Measurements from ENCODE around the gene SRBD1. TPM values are rescaled to one million over a fixed set of nuclear protein-coding genes. Genes with fewer than 3 reads are reported as not detected.

Gene SRBD1
- polyA plus RNA-seq, 3 donors: 5.8 to 9.2 (median 7.0) TPM

GRCh38 chr2:45340318-45340717 lies 270.7 kb downstream of the SRBD1 start:
- Histone ChIP-seq H3K27ac (ENCODE audit: low read depth in 1 of 2, low read length in 2 of 2) (no peak overlapping the region), H4K20me1 (ENCODE audit: insufficient read depth, low read length) (no peaks in the 10 kb centered on the region), H3K4me2 (replicated peaks; ENCODE audit: extremely low read depth, low read length, poor library complexity, severe bottlenecking) (no peak overlapping the region), H2AFZ (ENCODE audit: insufficient read depth, low read depth, low read length, poor library complexity, severe bottlenecking) (no peak overlapping the region), H3K9ac (ENCODE audit: insufficient read depth, low read length, poor library complexity, severe bottlenecking) (no peak overlapping the region), H3K4me3 (replicated peaks in 1 of 3; ENCODE audit: low read depth in 2 of 3, low read length in 3 of 3) (no peak overlapping the region), H3K9me3 (replicated peaks in 1 of 2; ENCODE audit: control insufficient read depth in 1 of 2, insufficient read depth in 1 of 2, low read length in 2 of 2) (no peaks in the 10 kb centered on the region), H3K4me1 (ENCODE audit: control insufficient read depth in 1 of 2, insufficient read depth in 2 of 2, low read length in 2 of 2) (no peaks in the 10 kb centered on the region), H3K36me3 (replicated peaks in 1 of 2; ENCODE audit: control insufficient read depth in 1 of 2, insufficient read depth in 2 of 2, low read length in 2 of 2) (no peaks in the 10 kb centered on the region), H3K27me3 (ENCODE audit: control insufficient read depth in 2 of 2, insufficient read depth in 2 of 2, low read length in 2 of 2) (no peaks in the 10 kb centered on the region), H3K79me2 (ENCODE audit: insufficient read depth, low read length) (no peaks in the 10 kb centered on the region)
- intact Hi-C loops (cut with micrococcal nuclease): no loop called here
- Mint-ChIP-seq H3K27me3 (ENCODE audit: low read depth in 3 of 3) (peaks cover 7 to 14% (median 8%) of the 10 kb centered on the region in 3 donors), H3K9me3 (peaks cover 0 to 4% (median 0%) of the 10 kb centered on the region in 7 donors), H3K4me3 (no peak overlapping the region), H3K4me1 (no peaks in the 10 kb centered on the region), H3K27ac (no peak overlapping the region), H3K36me3 (no peaks in the 10 kb centered on the region)
- no peak for DNase-seq
- no peak for TF ChIP-seq CTCF (IDR thresholded peaks at IDR 0.05)
- WGBS (ENCODE audit: insufficient coverage): no CpG with 5 or more reads among the region's 3 CpGs

- no peak overlapping the region for H3K27ac ChIP-seq (ENCODE audit: low read depth in 1 of 2, low read length in 2 of 2)
- H3K9me3 ChIP-seq (replicated peaks in 1 of 2; ENCODE audit: control insufficient read depth in 1 of 2, insufficient read depth in 1 of 2, low read length in 2 of 2): no peaks in the 10 kb centered on the region
- H3K36me3 ChIP-seq (replicated peaks in 1 of 2; ENCODE audit: control insufficient read depth in 1 of 2, insufficient read depth in 2 of 2, low read length in 2 of 2): no peaks in the 10 kb centered on the region
- DNase-seq: no peak
- H3K79me2 ChIP-seq (ENCODE audit: insufficient read depth, low read length): no peaks in the 10 kb centered on the region
- Mint-ChIP-seq H3K27me3 (ENCODE audit: low read depth in 3 of 3) (peaks cover 8 to 14% (median 8%) of the 10 kb centered on the region in 3 donors), H3K27ac (peak overlapping the region in 1 of 7 donors; percentile 71), H3K4me3 (no peak overlapping the region), H3K4me1 (no peaks in the 10 kb centered on the region), H3K36me3 (no peaks in the 10 kb centered on the region), H3K9me3 (peaks cover 0 to 4% (median 0%) of the 10 kb centered on the region in 7 donors)
- no peak overlapping the region for H3K9ac ChIP-seq (ENCODE audit: insufficient read depth, low read length, poor library complexity, severe bottlenecking)
- H3K4me3 ChIP-seq (replicated peaks in 1 of 3; ENCODE audit: low read depth in 2 of 3, low read length in 3 of 3): no peak overlapping the region
- no peak overlapping the region for H2AFZ ChIP-seq (ENCODE audit: insufficient read depth, low read depth, low read length, poor library complexity, severe bottlenecking)
- intact Hi-C loops (cut with micrococcal nuclease): no loop called here
- H4K20me1 ChIP-seq (ENCODE audit: insufficient read depth, low read length): no peaks in the 10 kb centered on the region
- H3K4me2 ChIP-seq (replicated peaks; ENCODE audit: extremely low read depth, low read length, poor library complexity, severe bottlenecking): no peak overlapping the region
- H3K27me3 ChIP-seq (ENCODE audit: control insufficient read depth in 2 of 2, insufficient read depth in 2 of 2, low read length in 2 of 2): no peaks in the 10 kb centered on the region
- H3K4me1 ChIP-seq (ENCODE audit: control insufficient read depth in 1 of 2, insufficient read depth in 2 of 2, low read length in 2 of 2): no peaks in the 10 kb centered on the region
- WGBS (ENCODE audit: insufficient coverage): 80% methylated on average over 1 of the region's 5 CpGs
- no peak for TF ChIP-seq CTCF (IDR thresholded peaks at IDR 0.05)
Measured at GRCh38 chr2:45339253-45339652, 271.8 kb downstream of the SRBD1 start.

Small RNA genes lying within 50 kb of the gene (small RNA-seq; reads per million reads assigned to genes)
- not detected for gene RN7SL414P (ENCODE audit: insufficient read length, low read depth)

Other genes with a start within 250 kb of the SRBD1 start
- gene PRKCE, start 40.4 kb upstream of the SRBD1 start, polyA plus RNA-seq: 1 to 10 TPM; 1.3 to 7.7 (median 2.3) TPM